HG02870 (cell line): ENCODE results near the gene KNSTRN.

Experiments used
- ATAC-seq: cut with Tn5 transposase; IDR thresholded peaks from one replicate; pipeline ENCODE4 v1.9.1; 2021; ENCODE audit warnings: mild to moderate bottlenecking, moderate library complexity; ENCODE audit not compliant: unreplicated experiment

Gene KNSTRN, protein sequence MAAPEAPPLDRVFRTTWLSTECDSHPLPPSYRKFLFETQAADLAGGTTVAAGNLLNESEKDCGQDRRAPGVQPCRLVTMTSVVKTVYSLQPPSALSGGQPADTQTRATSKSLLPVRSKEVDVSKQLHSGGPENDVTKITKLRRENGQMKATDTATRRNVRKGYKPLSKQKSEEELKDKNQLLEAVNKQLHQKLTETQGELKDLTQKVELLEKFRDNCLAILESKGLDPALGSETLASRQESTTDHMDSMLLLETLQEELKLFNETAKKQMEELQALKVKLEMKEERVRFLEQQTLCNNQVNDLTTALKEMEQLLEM

DNA sequence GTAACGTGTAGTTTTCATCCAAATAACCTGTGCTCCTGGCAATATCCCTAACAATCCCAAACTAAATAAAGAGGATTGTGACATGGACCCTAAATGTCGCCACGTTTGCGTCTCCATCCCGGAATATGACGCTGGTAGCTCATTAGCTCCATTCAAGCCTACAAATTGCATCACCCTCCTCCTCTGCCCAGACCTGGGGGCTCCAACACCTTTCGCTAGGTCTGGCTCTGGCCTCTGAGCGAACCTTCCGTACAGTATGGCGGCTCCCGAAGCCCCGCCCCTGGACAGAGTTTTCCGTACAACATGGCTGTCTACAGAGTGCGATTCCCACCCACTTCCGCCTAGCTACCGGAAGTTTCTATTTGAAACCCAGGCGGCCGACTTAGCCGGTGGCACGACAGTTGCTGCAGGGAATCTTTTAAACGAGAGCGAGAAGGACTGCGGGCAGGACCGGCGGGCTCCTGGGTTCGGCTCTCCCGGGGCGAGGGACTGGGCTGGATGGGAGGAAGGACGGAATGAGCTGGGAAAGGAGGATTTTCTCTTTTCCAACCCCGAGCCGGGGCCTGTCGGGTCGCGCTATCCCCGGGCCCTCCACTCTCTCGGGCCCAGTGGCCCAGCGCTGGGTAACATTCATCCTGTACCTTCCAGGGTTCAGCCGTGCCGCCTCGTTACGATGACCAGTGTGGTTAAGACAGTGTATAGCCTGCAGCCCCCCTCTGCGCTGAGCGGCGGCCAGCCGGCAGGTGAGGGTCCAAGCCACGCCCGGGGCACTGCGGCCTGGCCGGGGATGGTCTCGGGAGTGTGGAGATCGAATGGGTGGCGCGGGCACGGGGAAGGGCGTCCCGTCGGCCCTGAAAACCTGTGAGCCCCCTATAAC lies at the start of gene KNSTRN:
KNSTRN (plus strand) TSS at position 142 of the 877 bp plus-strand sequence; CDS start at position 257, 115 bp downstream.
- peak; percentile 98 for ATAC-seq

DNA sequence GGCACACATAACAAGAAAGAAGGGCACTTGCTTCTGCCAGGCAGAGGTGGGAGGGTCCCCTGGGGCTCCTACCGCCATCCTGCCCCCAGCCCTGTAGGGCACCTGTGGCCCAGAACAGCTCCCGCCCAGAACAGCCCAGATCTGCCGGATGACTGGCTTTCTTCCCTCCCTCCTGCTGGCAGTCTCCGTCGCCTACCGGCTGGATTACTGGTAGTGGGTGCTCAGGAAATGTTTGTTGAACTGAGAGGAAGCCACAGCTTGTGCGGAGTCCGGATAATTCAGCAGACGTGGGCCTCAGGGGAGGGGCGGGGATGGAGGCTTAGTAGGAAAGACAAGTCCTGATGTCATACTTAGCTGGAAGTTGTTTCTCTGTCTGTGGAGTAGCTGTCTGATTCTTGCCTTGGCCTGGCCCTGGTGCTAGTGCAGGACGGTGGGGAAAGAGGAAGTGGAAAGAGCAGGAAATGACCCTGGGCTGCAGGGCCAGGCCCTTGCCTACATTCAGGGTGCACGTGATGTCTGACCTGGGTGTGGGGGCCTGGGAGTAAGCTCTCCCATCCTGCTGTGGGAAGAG lies 48.5 kb upstream of the KNSTRN start:
- no peak for ATAC-seq

DNA sequence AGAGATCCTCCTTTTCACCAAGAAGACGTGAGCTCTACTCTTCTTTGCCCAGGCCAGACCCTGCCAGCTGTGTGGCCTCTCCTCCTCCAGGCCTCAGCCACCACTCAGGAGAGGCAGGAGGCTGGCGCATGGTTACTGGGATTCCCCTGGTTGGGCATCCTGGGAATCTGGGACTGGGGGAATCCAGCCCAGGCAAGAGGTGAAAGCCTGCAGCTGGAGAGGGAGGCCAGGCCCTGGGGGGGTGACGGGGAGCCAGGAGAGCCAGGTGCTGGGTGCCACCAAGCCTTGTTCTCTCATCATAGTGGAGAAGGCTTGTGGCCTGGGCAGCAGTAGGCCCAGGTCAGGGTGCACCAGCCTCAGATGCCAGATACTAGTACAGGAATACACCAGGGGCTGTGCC lies 48.0 kb upstream of the KNSTRN start:
- ATAC-seq, result no peak

DNA sequence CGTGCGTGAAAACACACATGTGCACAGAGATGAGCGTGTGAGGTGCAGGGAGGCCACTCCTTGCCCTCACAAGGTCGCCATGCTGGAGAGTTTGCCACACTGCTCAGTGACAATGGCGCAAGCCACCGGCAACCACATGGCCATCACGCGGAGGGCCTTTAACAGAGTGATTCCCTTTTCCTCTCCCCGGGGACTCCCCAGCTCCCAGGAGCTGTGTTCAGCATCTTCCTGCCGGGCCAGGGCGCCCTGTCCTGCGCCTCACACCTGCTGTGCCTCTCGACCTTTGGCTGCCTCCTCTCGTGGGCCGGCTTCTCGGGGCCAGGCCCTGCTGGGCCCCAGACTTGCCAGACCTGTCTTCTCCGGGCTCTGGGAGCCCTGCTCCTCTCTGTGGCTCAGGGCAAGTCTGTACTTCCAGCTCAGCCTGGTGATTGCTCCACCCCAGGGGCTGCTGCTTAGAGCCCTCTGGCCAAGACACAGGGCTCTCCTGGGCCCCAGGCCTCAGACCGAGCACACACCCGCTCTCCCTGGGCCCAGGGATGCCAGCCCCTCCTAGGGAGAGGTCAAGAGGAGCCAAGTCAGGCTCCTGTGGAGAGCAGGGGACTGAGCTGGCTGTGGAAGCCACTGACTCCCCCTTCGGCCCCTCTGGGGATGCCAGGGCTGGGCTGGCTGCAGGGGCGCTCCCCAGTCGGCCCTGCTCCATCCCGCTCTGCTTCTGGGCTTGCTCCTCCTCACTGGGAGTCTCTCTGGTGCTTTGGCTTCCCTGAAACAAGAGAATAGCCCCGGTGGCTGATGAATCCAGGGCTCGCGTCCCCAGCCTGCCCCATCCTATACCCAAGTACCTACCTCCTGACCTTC lies 47.4 kb upstream of the KNSTRN start:
- no peak for ATAC-seq

- no peak for ATAC-seq
Measured at GRCh38 chr15:40335938-40336743, 46.4 kb upstream of the KNSTRN start.

DNA sequence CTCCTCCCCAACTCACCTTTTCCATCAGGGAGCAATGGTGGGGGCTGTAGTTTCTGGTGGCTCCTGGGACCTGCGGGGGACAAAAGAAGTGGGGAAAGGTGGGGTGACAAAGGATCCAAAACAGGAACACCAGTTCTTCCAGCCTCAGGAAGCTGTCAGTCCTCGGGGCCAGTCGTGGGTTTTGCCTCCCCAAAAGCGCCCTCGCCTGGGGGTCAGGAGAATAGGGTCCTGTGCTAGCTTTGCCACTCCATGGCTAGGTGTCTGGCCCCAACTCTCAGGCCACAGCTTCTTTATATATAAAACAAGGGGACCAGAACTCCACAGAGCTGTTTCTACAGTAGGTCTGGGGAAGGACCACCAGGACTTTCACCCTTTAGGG lies 45.8 kb upstream of the KNSTRN start:
- no peak for ATAC-seq

GRCh38 chr15:40337597-40337996 lies 44.9 kb upstream of the KNSTRN start:
- ATAC-seq, result no peak

- no peak for ATAC-seq
Measured at GRCh38 chr15:40338041-40338657, 44.4 kb upstream of the KNSTRN start.

GRCh38 chr15:40338921-40339620 lies 43.5 kb upstream of the KNSTRN start:
- no peak for ATAC-seq

- ATAC-seq, result no peak
Measured at GRCh38 chr15:40339621-40339945, 42.9 kb upstream of the KNSTRN start.

GRCh38 chr15:40340038-40340739 lies 42.3 kb upstream of the KNSTRN start:
- no peak for ATAC-seq

DNA sequence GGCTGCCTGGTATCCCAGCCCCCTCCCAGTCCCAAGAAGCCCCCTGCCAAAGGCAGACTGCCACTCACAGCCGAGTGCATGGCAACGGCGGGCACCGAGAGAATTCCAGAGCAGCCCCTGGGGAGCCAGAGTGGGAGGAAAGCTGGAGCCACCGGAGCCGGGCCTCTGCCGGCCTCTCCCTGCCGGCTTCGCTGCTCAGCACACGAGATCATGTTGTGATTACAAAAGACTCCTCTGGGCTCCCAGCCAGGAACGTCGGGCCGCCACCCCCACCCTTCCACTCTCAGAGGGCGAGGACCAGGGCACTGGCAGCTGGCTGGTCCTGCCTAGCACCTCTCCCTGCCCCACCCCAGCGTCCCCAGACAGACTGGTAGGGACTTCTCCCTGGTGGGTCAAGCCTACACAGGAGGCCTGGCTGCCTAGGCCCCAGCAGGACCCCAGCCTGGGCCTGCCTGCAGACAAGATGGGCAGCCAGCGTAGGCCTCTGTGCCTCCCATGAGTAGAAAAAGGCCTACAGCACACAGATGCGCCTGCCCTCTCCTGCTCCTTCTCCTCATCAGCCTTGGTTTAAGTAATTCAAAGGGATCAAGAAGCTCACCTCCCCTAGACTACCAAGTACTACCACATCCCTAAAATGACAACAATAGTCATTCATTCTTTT lies 41.7 kb upstream of the KNSTRN start, which contains the start of gene CCDC9B:
CCDC9B (minus strand) TSS at position 200 of the 661 bp plus-strand sequence; CDS start at position 80, 120 bp downstream.
- ATAC-seq, result no peak

DNA sequence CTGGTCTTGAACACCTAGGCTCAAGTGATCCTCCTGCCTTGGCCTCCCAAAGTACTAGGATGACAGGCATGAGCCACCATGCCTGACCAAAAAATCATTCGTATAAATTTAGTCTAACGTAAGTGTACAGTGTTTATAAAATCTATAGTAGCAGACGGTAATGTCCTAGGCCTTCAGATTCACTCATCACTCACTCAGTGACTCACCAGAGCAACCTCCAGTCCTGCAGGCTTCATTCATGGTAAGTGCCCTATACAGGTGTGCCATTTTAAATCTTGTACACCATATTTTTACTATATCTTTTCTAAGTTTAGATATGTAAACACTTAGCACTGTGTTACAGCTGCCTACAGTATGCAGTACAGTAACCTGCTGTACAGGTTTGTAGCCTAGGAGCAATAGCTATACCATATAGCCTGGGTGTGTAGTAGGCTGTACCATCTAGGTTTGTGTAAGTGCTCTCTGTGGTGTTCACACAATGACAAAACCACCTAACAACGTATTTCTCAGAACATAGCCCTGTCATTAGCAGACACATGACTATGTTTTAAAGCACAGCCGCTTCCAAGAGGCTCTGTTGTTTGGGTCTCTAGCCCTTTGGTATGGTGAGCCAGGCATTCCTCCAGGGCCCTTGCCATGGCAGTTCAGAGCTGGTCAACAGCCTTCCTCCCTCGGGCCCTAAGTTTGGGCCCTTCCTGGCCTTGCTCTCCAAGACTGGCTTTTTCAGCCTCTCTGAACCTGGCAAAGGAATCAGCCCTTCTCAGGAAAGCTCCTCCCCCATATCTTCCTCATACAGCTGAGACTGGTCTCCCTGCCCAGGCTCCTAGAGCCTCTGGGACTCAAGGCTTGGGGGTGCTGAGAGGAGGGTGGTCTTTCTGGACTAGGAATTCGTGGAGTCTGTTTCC lies 39.9 kb upstream of the KNSTRN start:
- no peak for ATAC-seq

DNA sequence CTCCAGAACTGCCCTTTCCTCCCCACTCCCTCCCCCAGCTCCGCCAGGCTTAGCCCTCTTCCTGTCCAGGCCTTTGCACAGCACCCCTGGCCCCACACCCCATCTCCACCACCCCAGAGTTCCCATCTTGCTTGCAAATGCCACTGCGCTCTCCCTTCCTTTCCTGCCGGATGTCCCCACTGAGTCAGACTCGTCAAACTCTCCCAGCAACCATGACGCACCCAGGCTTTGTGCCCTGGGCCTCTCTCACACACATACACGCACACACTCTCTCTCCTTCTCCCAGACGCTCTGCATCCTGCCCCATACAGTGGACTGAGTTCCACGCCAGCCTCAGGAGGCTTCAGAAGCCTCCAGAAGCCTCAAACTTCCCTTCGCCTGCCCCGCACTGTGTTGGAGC lies 39.0 kb upstream of the KNSTRN start:
- no peak for ATAC-seq

- no peak for ATAC-seq
Measured at GRCh38 chr15:40344217-40344616, 38.3 kb upstream of the KNSTRN start.

GRCh38 chr15:40344631-40345120 lies 37.8 kb upstream of the KNSTRN start:
- ATAC-seq, result no peak
